ENCODE results near the gene ADTRP.

ADTRP gene

GRCh38 chr6:11778648-11779328, at the start of gene ADTRP:
ADTRP (minus strand) TSS chr6:11778803; CDS start chr6:11778759, 44 bp downstream.
- no peak for DNase-seq

GRCh38 chr6:11826779-11827178, 48.2 kb upstream of the ADTRP start:
- no peak for DNase-seq

GRCh38 chr6:11824986-11825385, 46.4 kb upstream of the ADTRP start:
- DNase-seq = peak; percentile 6

GRCh38 chr6:11822346-11822745, 43.7 kb upstream of the ADTRP start:
- peak; percentile 23 for DNase-seq

GRCh38 chr6:11821781-11822180, 43.2 kb upstream of the ADTRP start:
- DNase-seq = no peak

GRCh38 chr6:11820821-11821220, 42.2 kb upstream of the ADTRP start:
- DNase-seq = no peak

GRCh38 chr6:11819486-11819885, 40.9 kb upstream of the ADTRP start:
- DNase-seq = no peak

- DNase-seq = no peak
Measured at GRCh38 chr6:11815231-11815630, 36.6 kb upstream of the ADTRP start.

- no peak for DNase-seq
Measured at GRCh38 chr6:11814819-11815218, 36.2 kb upstream of the ADTRP start.

- DNase-seq = no peak
Measured at GRCh38 chr6:11814106-11814505, 35.5 kb upstream of the ADTRP start.

GRCh38 chr6:11813606-11814005, 35.0 kb upstream of the ADTRP start:
- no peak for DNase-seq

GRCh38 chr6:11812951-11813350, 34.3 kb upstream of the ADTRP start:
- DNase-seq = no peak

GRCh38 chr6:11812439-11812838, 33.8 kb upstream of the ADTRP start:
- DNase-seq = no peak

- no peak for DNase-seq
Measured at GRCh38 chr6:11811644-11812264, 33.2 kb upstream of the ADTRP start.

GRCh38 chr6:11810854-11811643, 32.4 kb upstream of the ADTRP start:
- DNase-seq = no peak

- no peak for DNase-seq
Measured at GRCh38 chr6:11810039-11810541, 31.5 kb upstream of the ADTRP start.

- DNase-seq = no peak
Measured at GRCh38 chr6:11808054-11808453, 29.5 kb upstream of the ADTRP start.

- no peak for DNase-seq
Measured at GRCh38 chr6:11806561-11807317, 28.1 kb upstream of the ADTRP start.

GRCh38 chr6:11805259-11806053, 26.9 kb upstream of the ADTRP start:
- DNase-seq = no peak

- DNase-seq = no peak
Measured at GRCh38 chr6:11804701-11805100, 26.1 kb upstream of the ADTRP start.

GRCh38 chr6:11804135-11804534, 25.5 kb upstream of the ADTRP start:
- no peak for DNase-seq

GRCh38 chr6:11803591-11803971, 25.0 kb upstream of the ADTRP start:
- DNase-seq = no peak

Measured in CD4-positive, alpha-beta T cell treated with Interleukin-10 for 1 hour (primary cell).